GM21786 (cell line): ENCODE results near the gene OR51A4.
"Not testable (repeated sequence)": the region's sequence is repeated elsewhere in the genome, so short reads cannot be mapped to it uniquely, and the experiment has no call there.

Experiments
- ATAC-seq: cut with Tn5 transposase; IDR thresholded peaks from one replicate; pipeline ENCODE4 v1.9.1; 2021; ENCODE audit not compliant: unreplicated experiment

The OR51A4 gene, protein sequence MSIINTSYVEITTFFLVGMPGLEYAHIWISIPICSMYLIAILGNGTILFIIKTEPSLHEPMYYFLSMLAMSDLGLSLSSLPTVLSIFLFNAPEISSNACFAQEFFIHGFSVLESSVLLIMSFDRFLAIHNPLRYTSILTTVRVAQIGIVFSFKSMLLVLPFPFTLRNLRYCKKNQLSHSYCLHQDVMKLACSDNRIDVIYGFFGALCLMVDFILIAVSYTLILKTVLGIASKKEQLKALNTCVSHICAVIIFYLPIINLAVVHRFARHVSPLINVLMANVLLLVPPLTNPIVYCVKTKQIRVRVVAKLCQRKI

DNA sequence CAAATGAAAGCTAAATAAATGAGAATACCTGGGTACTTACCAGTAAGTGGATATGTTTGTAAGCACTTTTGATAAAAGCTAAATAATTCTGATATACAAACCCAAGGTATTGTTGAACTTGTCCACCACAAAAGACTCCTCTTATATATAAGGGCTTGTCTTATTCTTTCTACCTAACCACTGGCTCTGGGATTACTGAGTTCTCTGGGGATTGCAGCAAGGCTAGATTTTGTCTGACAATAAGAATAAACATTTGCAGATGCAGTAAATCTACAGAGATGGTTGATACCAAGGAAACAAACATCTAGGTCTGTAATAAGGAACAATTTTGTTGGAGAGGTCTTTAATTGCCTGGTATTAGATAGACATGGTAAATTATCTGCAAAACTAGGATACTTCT lies at the start of gene OR51A4:
Gene OR51A4 (minus strand): TSS at position 101 of the 400 bp plus-strand sequence. CDS start 505 bp downstream, outside the sequence.
- ATAC-seq: no peak

DNA sequence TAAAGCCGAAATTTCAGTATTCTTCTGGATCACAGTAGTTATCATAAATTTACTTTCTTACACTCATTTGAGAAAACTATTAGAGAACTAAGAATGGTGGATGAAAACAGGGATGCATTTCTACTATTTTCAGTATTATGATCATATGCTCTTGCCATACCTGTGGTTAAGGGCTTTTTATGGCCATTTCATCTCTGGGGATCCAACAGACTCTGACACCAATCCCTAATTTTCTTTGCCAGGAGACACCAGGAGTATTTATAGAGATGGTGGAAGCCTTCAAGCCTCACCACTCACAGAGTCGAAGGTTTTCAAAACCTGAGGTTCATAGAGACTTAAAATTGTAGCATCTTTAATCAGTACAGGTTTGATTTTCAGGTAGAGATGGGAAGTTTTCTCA lies 47.1 kb upstream of the OR51A4 start, which contains the start of gene OR51L1:
Gene OR51L1 (plus strand): TSS at position 301 of the 400 bp plus-strand sequence. CDS start 4,132 bp downstream, outside the sequence.
- no peak for ATAC-seq

DNA sequence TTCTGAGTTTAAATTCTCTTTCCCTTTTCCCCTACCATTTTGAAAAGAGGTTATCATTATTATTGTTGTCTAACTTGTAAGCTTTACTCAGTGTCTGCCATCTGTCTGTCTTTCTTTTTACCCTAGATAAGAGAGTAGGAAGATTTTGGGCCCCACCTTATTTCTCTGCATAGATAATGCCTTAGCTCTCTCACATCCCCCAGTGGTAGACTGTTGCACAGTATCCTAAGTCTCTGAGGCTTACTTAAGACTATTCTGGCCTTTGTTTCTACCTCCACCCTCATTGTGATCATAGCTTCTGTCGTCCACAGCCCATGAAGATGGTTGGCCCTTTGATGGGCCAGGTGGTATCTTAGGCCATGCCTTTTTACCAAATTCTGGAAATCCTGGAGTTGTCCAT lies 43.7 kb upstream of the OR51A4 start:
- ATAC-seq: no peak

DNA sequence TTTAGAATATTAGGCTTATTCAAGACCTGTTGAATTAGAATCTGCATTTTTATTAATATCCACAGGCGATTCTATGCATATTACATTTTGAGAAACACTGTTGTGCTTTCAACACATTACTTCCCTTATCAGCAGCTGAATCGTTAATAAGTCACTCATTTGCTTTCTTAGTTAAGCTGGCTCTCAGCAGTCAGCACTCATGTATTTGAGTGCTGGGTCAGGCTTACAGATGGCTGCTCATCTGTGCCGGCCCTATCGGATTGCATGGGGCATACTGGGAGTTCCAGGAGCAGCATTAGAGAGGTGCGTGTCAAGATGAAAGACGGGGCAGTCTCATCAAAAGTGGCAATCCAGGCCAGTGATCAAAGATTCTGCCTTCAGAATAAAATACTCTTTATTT lies 36.4 kb upstream of the OR51A4 start:
- no peak for ATAC-seq

DNA sequence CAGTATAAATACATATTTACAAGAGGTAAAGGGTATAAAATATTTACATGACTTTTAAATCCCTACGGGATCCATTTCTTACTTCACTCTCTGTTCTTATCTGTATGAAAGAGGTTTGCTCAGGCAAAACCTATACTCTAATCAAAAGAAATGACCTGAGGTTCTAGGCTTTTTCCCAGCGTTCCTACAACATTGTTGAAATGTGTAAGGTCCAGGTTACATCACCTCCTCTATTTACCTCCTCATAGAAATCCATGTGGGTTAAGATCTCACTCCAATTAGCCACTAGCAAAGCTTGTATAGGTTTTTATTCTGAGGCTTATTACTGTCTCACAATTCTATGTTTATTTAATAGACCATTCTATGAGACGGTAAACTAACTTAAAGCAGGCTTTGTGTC lies 35.3 kb upstream of the OR51A4 start:
- no peak for ATAC-seq

DNA sequence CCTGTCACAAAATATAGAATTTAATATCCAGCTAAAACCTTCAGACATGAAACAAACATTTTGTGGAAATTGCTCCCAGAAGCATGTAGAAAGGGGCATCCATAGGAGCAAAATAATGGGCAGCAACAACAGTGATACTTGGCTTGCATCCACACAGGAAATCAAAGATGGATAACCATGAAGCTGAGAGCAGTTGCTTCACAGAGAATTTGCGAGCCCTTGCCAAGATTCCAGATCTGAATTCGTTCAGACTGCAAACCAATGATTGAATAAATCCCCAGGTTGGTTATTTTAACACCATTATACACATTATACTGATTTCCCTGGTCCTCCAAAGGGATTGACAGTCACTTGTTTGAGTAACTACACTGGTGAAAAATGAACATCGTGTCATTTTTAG lies 31.6 kb upstream of the OR51A4 start:
- no peak for ATAC-seq

DNA sequence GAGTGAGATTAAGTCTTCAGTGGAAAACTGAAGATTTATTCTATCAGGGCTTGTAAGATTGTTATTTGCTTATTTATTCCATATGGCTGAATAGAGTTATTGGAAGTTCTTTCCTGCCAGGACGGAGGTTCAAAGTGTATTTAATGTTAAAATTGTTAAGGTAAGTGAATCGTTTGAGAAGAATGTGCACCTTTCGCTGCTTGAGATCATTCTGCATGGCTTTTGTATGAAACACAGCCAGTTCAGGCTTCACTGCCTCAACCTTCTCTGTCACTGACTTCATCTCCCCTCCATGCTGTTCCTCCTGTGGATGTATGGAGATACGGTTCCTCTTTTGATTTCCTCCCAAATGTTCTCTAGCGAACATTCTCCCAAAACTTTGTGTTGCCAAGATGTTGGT lies 28.0 kb upstream of the OR51A4 start:
- ATAC-seq: no peak

DNA sequence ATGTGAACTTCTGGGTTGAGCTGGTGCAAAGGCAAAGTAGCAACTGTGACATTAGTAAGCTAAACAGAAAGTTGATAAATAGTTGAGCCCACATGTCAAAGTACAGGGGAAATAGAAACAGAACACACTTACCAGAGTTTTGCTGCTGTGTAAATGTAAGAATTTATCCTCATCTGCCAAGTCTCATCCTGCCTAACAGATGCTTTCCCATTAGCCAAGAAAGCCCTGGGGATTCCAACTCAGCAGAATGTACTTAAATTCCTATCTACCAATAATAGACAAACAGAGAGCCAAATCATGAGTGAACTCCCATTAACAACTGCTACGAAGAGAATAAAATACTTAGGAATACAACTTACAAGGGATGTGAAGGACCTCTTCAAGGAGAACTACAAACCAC lies 15.4 kb upstream of the OR51A4 start:
- ATAC-seq: no peak

DNA sequence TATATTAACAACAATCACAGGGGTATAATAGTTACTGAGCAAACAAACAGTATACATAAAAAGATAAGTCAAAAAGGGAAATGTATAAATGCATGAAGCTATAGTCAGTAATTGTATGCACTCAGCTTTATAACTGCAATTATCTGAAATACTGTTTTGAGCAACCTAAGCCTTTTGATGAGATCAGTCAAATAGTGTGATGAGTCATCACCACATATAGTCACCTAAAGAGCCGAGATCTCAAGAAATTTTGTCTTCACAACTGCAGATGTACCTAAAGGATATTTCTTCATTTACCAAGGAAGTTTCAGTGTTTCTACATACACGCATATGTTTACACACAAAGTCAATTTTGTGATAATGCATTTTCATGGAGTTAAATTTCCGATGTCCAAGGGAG lies 13.5 kb upstream of the OR51A4 start:
- ATAC-seq: no peak

DNA sequence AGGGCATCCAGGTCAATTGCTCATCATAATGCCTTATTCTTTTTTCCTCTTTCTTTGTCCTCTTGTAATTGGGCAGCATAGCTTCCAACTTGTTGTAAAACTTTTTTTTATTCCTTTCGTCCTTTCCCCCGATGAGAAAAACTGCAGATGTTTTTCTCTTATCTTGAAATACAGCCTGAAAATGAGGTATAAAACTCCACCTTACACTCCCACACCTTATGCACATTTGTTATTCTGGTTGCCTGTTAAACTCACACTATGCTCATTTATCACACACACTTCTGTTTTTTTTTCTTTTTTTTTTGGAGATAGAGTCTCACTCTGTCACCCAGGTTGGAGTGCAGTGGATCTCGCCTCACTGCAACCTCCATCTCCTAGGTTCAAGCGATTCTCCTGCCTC lies 10.0 kb upstream of the OR51A4 start:
- ATAC-seq: no peak

DNA sequence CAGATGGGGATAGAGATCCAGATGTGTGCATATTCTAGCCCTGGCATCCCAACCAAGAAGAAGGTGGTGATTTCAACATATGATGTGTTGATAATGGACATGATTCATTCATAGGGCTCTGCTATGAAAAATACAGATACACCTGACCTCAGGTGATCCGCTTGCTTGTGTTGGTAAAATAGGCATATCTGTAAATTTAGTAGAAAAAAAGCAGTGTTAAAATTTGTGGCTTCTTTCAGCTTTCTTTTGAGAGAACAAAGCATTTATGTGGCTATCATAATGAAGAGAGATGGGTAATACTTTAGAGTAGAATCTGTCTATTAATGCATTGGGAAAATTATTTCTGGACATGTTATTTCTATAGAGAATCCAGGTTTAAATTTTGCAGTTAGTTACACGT lies 8.2 kb upstream of the OR51A4 start, which contains the start of gene OR51A2:
Gene OR51A2 (minus strand): TSS at position 101 of the 400 bp plus-strand sequence. CDS start 0 bp downstream, at position 101.
- not testable (repeated sequence) for ATAC-seq

DNA sequence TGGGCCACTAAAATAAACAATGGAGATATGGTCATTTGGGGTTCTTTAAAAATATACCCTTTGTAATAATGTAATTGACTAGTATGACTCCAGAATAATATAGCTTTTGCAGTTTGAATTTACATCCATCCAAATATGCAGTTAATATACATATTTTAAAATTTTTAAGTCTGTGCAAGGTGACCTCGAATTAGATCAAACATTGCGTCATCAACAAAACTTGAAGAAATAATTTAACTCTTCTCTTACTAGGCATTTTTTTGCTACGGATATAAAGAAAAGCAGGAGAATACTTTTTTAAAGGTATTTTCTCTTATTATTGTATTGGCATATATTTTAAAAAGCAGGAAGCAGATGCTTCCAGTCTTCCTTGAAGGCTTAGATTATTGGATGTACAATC lies 10.7 kb downstream of the OR51A4 start:
- ATAC-seq: no peak

DNA sequence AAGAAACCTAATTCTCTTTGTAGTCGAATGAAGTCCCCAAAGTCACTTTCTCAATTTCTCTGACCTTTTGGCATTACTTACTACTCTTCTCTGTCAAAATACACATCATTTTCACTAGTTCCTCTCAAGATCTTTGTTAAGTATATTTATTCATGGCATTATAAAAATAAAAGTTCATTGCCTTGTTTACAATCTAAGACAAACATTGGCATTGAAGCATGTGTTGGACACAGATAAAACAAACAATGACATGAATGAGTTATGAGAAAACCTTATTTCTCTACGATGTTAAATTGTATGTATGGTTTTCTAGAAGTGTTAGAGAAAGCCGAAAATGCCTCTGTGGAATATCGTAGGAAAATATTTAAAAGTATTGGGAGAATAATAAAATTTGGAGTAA lies 14.7 kb downstream of the OR51A4 start:
- no peak for ATAC-seq

DNA sequence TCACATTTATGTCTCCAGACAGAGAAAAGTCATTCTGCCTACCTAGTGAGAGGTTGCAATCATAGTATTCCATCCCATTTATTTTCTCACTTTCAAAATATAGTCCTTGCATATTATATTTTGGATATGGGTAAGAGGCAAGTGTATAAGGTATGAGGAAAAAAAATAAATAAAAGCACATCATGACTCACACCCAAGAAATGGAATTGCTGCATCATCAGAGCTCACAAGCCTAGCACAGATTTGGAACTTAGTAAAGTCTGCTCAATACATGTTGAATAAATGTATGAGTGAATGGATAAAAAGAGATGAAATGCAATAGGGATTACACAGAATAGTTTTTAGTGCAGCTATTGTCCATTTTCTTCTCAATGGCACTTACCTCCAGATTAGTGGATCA lies 20.8 kb downstream of the OR51A4 start:
- no peak for ATAC-seq

DNA sequence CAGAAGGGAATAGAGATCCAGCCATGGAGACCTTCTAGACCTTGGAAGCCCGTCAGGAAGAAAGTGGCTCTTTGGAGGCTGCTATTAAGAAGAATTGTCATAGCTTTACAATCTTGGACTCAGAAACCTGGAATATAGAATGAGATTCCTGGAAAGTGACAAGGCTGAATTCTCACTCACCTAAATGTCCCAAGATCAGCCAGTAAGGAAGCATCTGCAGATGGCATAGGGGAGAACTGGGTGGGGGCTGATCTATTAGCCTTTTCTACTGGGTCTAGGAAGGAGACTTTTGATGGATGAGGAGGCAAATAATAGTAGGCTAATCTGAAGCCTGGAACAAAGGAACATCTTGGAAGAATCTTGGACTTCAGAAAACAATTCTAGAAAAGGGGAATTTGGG lies 23.2 kb downstream of the OR51A4 start, which contains the start of gene OR51G1:
Gene OR51G1 (minus strand): TSS at position 101 of the 400 bp plus-strand sequence. CDS start 0 bp downstream, at position 101.
- ATAC-seq: no peak

DNA sequence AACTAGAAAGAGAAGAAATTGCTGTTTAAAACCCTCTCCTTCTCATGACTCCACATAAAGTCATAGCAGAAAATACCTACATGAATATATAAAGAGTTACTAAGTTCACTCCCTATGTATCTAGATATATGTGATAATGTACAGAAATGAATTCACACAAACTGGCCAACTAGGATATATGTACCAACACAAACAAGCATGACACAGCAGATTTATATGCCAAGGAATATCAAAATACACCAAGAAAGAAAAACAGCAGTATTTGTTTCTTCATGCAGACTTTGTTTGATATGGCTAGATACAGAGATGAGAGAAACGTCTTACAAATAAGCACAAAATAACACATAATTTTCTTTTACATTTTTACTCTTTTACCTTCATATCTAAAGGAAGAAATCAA lies 25.1 kb downstream of the OR51A4 start:
- no peak for ATAC-seq

DNA sequence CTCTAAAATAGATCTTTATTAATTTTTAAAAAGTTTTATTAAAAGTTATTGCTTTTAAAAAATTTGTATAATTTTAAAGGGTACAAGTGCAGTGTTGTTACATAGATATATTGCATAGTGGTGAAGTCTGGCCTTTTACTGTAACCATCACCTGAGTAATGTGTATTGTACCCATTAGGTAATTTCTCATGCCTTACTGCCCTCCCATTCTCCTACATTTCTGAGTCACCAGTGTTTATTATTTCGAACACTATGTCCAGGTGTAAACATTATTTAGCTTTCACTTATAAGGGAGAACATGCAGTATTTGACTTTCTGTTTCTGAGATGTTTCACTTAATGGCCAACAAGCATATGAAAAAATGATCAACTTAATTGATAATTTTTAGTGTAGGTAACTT lies 25.6 kb downstream of the OR51A4 start:
- no peak for ATAC-seq

DNA sequence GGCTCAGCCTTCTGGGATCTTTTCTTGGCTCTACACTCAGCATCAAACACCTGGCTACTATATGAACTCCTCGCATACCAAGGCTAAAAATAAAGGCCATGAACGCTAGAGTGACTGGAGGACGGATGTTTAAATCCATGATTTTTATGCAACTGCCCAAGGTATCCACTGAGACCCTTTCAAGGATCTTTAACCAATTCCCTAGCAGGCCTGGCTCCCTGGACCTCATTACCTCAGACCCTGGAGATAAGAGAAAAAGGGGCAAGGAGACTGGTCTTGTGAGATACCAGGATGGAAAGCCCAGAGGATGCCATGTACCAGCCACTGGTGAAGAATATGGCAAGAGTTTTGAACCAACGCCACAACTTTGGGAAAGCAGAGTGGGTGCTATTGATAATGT lies 28.2 kb downstream of the OR51A4 start, which contains the start of gene OR51G2:
Gene OR51G2 (minus strand): TSS at position 101 of the 400 bp plus-strand sequence. CDS start 3,687 bp downstream, outside the sequence.
- no peak for ATAC-seq

DNA sequence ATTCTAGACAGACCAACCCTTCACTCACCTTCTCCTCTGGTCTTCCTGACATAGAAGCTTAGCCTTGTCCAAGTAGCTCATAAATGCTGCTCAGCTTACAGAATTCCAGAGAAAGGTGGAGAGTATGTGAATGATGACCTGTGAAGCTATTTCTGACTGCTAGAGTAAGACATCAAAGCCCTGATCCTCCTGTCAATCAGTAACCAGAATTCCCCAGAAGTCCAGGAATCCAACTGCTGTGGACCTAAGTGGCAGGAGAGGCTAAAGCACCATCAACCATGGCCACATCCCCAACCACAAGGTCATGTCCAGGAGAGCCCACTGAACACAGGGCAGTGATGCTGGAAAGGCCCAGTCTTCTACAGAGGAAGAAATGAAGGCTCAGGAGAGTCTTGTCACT lies 30.8 kb downstream of the OR51A4 start:
- no peak for ATAC-seq

DNA sequence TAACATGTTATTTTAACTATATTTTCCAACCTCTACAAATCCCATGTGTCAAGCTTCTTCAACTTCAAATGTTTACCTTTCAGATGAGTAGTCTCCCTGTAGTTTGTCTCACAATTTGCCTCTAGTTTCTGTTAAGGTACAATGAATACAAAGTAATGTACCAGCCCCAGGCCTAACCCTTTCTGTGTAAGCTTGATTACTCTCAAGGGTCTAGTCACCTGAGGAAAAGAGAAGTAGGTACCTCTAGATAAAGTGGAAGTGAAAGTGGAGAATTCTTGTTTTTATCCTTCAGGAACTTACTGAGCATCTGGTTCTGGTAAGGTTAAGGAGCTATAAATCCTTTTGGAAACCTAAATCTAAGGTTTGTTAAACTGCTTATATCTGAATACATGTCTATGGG lies 43.9 kb downstream of the OR51A4 start, which contains the start of gene OR51A7:
Gene OR51A7 (plus strand): TSS at position 300 of the 400 bp plus-strand sequence. CDS start 3,587 bp downstream, outside the sequence.
- ATAC-seq: no peak
